Esophagus (tissue), 2 donors: ENCODE measurements around the gene KCNE1. TPM values are rescaled to one million over a fixed set of nuclear protein-coding genes. Genes with fewer than 3 reads are reported as not detected.

Experiments
- H3K27ac ChIP-seq, 2 donors: one replicate each; pipeline ENCODE4 v1.5.1; 2013; ENCODE audit warnings: low read depth in 2 of 2, mild to moderate bottlenecking in 2 of 2, inconsistent platforms in 1 of 2, low read length in 1 of 2, moderate library complexity in 1 of 2
- H3K27me3 ChIP-seq, 2 donors: one replicate each; pipeline ENCODE4 v1.6.1; 2013; ENCODE audit warnings: low read length in 2 of 2, control low read depth in 1 of 2, mild to moderate bottlenecking in 1 of 2; ENCODE audit not compliant: insufficient read depth in 2 of 2, control insufficient read depth in 1 of 2
- H3K36me3 ChIP-seq, 2 donors: one replicate each; pipeline ENCODE4 v1.6.1; 2013; ENCODE audit warnings: low read length in 1 of 2; ENCODE audit not compliant: control insufficient read depth in 2 of 2, insufficient read depth in 2 of 2
- H3K4me1 ChIP-seq, 2 donors: one replicate each; pipeline ENCODE4 v1.6.1; 2013; ENCODE audit warnings: low read length in 1 of 2; ENCODE audit not compliant: control insufficient read depth in 2 of 2, insufficient read depth in 2 of 2
- H3K4me3 ChIP-seq, 2 donors: one replicate each; pipeline ENCODE4 v1.5.1; 2013; ENCODE audit warnings: low read length in 2 of 2, mild to moderate bottlenecking in 2 of 2, low read depth in 1 of 2, moderate library complexity in 1 of 2
- H3K9me3 ChIP-seq, 2 donors: one replicate each; pipeline ENCODE4 v1.6.1; 2013; ENCODE audit warnings: mild to moderate bottlenecking in 2 of 2, low read depth in 1 of 2, low read length in 1 of 2, moderate library complexity in 1 of 2; ENCODE audit not compliant: control insufficient read depth in 2 of 2, insufficient read depth in 1 of 2
- WGBS, 2 donors: extraction: QIAGEN DNeasy Blood & Tissue Kit; methylation state at CpG; one replicate each; pipeline ENCODE4 v1.1.7; 2013; 5-methylcytosine and 5-hydroxymethylcytosine counted together
- polyA plus RNA-seq, 2 donors: library from polyadenylated mRNA; stranded (reverse); fragments of 200-250 nt; gene quantifications; one replicate each; pipeline ENCODE4 v1.2.3, GENCODE V29; 2013
- donor health status: healthy with polysubstance abuse.
- donor health status: Bipolar disorder and iron deficiency.

The KCNE1 gene
- polyA plus RNA-seq, 2 donors: 0.04 to 0.12 TPM

DNA sequence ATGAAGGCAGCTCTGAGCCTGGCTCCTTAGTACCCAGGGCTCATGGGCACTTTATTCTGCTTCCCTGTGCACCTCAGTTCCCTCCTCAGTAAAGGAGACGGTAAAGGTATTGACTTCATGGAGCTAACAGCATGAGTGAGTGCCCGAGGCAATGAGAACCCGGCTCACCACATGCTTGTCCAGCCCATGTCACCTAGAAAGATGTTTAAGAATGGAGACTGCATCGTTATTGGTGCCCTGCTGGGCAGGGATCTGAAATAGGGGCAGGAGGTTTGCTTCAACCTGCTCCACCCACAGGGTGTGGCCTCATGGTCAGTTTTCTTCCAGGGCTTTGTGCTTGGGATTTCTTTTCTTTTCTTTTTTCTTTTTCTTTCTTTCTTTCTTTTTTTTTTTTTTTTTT, 7.0 kb upstream of the KCNE1 start:
- no peaks in the 10 kb centered on the region for H3K36me3 ChIP-seq
- 86% methylated on average over 4 of the region's 4 CpGs for WGBS, 2 donors
- H3K27ac ChIP-seq: no peak overlapping the region
- H3K4me1 ChIP-seq: no peaks in the 10 kb centered on the region
- H3K9me3 ChIP-seq: no peaks in the 10 kb centered on the region
- H3K4me3 ChIP-seq: no peak overlapping the region
- H3K27me3 ChIP-seq: no peaks in the 10 kb centered on the region

DNA sequence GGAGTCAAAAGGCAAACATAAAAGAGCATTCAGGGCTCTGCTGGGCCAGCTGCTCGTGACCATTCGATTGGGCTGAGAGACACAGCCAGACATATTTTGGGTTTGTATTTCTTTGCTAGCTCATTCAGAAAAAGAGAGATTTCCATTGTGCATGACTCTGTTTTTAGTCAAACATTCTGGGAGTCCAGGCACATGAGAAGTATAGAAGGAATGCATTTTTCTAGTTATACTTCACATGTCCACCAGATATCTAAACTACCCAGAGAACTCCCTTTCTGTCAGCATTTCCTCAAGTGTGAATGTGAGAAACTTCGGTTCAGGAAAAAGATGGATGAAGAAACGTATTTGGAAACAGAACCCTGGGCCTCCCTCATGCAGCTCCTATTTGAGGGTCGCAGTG, 6.3 kb upstream of the KCNE1 start:
- Histone ChIP-seq H3K27ac (no peak overlapping the region), H3K4me3 (no peak overlapping the region), H3K36me3 (no peaks in the 10 kb centered on the region), H3K9me3 (no peaks in the 10 kb centered on the region), H3K27me3 (no peaks in the 10 kb centered on the region), H3K4me1 (no peaks in the 10 kb centered on the region)
- whole genome bisulfite sequencing, 2 donors: 87 to 91% methylated on average over 5 of the region's 5 CpGs

DNA sequence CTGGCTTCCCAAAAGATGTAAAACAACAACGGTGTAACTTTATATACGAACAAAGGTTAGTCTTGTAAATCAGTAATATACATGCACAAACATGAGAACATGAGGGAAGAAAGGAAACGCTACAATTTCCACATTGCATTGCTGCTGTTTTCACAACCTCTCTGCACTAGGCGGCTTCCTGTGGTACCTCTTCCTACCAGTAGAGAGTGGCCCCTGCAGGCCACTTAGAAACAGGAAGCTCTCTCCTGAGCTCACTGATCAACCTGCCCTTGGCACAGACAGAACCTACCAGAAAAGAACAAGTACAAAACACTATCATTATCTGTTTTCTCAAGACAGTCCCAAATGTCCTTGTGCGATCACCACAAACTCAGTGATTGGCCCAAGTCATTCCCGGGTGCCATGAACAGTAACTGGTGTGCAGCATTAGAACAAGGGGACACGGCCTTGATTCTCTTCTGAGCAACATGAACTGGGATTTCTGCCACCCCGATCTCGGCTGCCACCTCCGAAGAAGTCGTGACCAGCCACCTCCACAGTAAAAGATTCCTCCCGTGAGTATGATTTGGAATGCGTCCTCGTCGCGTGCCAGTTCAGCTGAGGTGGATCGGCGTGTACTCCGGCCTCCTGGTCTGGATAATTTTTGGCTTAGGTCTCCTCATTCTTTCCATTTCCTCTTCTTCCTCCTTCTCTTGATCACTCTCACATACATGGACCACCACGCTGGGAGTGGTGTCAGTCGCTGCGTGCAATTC, 5.7 kb upstream of the KCNE1 start:
- Histone ChIP-seq H3K27ac (no peak overlapping the region), H3K27me3 (no peaks in the 10 kb centered on the region), H3K4me3 (no peak overlapping the region), H3K4me1 (no peaks in the 10 kb centered on the region), H3K9me3 (no peaks in the 10 kb centered on the region), H3K36me3 (no peaks in the 10 kb centered on the region)
- WGBS, 2 donors: 84 to 86% methylated on average over 22 of the region's 22 CpGs

DNA sequence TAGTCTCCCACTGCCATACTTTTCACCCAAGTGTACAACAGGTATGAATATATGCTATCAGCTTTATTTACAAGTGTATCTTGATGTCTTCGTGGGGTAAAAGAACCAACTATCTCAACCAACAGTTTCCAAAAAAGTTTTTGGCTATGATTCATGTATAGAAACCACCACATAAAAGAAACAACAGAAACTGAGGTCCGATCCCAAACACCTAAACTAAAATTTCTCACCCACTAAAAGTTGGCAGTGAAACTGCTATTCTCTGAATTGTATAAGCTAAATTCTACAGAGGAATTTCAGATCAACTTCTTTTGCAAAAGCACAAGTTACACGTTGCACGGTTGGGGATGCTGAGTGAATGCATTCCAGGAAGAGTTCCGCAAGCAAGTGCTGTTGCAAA, 5.0 kb upstream of the KCNE1 start:
- no peaks in the 10 kb centered on the region for H3K9me3 ChIP-seq

DNA sequence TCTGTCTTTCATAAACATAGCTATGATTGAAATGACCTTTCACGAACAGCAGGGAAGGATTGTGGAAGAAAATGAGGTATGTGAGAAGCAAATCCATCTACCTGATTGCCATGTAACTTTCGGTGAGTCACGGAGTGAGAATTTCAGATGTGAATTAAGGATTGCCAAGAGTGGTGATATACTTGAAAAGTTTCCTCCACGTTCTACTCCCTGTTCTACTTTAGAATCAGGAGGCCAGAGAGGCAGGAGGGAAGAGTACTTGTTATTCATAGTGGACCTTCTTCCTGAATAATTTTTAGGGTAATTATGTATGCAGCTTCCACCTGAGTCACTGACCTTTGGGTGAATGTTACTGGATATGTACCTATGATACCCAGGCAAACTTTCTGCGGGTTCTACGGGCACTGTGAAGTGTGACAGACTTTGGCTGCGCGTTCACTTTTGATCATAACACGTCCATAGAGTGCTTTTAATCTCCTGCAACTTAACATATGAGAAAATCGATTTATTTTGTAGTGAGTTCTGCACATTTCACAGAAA, 2.6 kb upstream of the KCNE1 start:
- Histone ChIP-seq H3K27ac (no peak overlapping the region), H3K4me3 (no peak overlapping the region), H3K9me3 (no peaks in the 10 kb centered on the region), H3K4me1 (peaks cover 0 to 5% of the 10 kb centered on the region in 2 donors), H3K27me3 (no peaks in the 10 kb centered on the region), H3K36me3 (no peaks in the 10 kb centered on the region)
- 91 to 92% methylated on average over 10 of the region's 10 CpGs for WGBS, 2 donors

More for the DNA sequence above, 5.0 kb upstream of the KCNE1 start:
- Histone ChIP-seq H3K4me1 (no peaks in the 10 kb centered on the region), H3K4me3 (no peak overlapping the region), H3K36me3 (no peaks in the 10 kb centered on the region), H3K27me3 (no peaks in the 10 kb centered on the region), H3K27ac (no peak overlapping the region)
- 77 to 80% methylated on average over 5 of the region's 5 CpGs for WGBS, 2 donors

DNA sequence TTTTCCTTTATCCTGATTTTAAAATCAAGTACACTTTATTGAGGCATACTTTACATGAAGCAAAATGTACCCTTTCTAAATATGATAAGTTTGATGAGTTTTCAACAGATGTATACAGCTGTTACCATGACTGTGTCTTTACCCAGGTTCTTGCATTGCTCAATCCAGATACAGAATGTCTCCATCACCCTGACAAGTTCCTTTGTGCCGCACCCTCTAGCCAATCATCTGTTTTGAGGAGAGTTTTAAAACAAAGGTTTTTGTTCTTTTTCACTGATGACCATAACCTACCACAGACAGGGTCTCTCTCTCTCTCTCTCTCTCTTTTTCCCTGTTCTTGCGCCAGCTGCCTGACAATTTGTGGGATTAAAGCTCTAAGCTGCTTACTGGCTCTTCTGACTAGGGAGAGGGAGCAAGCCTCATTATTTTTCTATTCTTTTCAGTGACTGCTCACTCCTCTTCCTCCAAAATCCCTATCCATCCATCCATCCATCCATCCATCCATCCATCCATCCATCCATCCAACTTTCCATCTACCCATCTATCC, 1.2 kb upstream of the KCNE1 start:
- Histone ChIP-seq H3K27me3 (no peaks in the 10 kb centered on the region), H3K27ac (no peak overlapping the region), H3K4me1 (peaks cover 0 to 5% of the 10 kb centered on the region in 2 donors), H3K36me3 (no peaks in the 10 kb centered on the region), H3K4me3 (no peak overlapping the region), H3K9me3 (no peaks in the 10 kb centered on the region)
- WGBS, 2 donors: 82 to 90% methylated on average over 2 of the region's 2 CpGs

DNA sequence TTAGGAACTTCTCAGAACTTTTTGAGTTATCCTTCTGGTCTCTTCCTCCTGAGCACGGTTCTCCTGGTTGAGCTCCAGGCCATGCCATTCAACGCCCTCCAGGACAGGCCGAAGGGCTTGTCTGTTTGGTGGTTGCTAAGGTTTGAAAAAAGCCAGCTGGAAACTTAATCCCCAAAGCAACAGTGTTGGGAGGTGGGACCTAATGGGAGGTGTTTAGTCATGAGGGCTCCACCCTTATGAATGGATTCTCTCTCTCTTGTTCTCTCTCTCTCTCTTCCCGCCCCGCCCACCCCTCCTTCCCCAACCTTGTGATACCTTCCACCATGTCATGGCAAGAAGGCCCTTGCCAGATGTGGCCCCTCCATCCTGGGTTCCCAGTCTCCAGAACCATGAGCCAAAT, 829 bp downstream of the KCNE1 start:
- no peaks in the 10 kb centered on the region for H3K27me3 ChIP-seq
- H3K9me3 ChIP-seq: no peaks in the 10 kb centered on the region
- H3K4me1 ChIP-seq: peaks cover 0 to 5% of the 10 kb centered on the region in 2 donors
- no peaks in the 10 kb centered on the region for H3K36me3 ChIP-seq
- WGBS, 2 donors: 52 to 70% methylated on average over 5 of the region's 5 CpGs
- H3K4me3 ChIP-seq: no peak overlapping the region
- H3K27ac ChIP-seq: no peak overlapping the region

DNA sequence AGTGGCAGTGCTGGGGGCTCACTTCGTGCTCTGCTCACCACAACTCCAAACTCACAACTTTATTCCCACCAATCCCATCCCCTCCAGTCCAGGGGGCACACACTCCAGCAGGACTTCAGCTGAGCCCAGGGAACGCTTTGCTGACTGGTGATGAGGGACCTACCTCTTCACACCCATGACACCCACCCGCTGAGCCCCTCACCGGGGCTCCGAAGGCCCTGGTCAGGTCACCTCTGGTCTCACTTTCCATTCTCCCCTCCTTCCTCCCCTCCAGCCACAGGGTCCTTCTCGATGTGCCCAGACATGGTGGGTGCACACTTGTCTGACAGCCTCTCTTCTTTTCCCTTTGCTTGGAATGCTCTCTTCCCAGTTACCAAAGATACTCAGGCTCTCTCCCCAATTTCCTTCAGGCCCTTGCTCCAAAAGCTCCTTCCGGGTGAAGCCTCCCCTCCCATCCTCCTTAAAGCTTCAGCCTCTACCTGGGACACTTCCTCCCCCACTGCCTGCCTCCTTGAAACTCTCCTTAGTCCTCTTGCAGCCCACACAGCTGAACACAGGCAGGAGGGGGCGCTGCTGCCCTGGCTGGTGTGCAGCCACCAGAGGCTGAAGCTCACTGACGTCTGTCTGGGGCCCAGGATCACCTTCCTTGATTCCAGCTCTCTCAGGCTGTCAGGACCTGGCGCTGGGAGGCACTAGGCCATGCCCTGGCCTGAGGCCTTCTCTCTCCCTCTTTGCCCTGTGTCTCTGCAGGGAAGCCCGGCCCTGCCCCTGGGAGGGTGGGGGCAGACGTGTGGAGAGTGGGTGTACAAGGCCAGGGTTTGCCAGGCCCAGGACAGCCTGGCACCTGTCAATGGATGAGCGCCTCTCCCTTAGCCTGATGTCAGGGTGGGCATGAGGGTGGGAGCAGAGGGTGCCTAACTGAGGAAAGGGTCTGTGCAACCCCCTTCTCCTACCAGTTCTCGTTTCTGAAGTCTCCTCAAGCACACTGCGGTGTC, 1.6 kb downstream of the KCNE1 start:
- H3K4me3 ChIP-seq: no peak overlapping the region
- H3K27me3 ChIP-seq: no peaks in the 10 kb centered on the region
- H3K4me1 ChIP-seq: peaks cover 0 to 5% of the 10 kb centered on the region in 2 donors
- 72 to 76% methylated on average over 15 of the region's 15 CpGs for WGBS, 2 donors
- no peaks in the 10 kb centered on the region for H3K36me3 ChIP-seq
- no peak overlapping the region for H3K27ac ChIP-seq
- H3K9me3 ChIP-seq: no peaks in the 10 kb centered on the region

DNA sequence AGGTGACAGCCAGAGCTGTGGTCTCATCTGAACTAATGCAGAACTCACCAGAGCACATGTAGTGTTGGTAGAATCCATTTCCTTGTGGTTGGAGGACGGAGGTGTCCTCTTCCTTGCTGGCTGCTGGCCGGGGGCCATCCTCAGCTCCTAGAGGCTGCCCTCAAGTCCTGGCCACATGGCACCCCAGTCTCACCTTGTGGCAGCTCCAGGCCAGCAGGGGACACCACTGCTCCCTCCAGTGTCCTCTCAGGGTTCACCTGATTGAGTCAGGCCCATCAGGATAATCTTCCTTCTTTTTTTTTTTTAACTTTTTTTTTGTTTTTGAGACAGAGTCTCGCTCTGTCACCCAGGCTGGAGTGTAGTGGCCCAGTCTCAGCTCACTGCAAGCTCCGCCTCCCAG, 2.9 kb downstream of the KCNE1 start:
- Histone ChIP-seq H3K27me3 (no peaks in the 10 kb centered on the region), H3K4me3 (no peak overlapping the region), H3K36me3 (no peaks in the 10 kb centered on the region), H3K4me1 (peaks cover 0 to 5% of the 10 kb centered on the region in 2 donors), H3K9me3 (no peaks in the 10 kb centered on the region), H3K27ac (no peak overlapping the region)
- 88 to 93% methylated on average over 4 of the region's 4 CpGs for WGBS, 2 donors
